Measurements from ENCODE around the gene SLC38A6. TPM values are rescaled to one million over a fixed set of nuclear protein-coding genes. Genes with fewer than 3 reads are reported as not detected.

SLC38A6 gene
- total RNA-seq, 3 donors from 2014 or later (not counting 1 experiment from before 2014, with no cell fraction given) = 7.1 to 11.0 (median 8.8) TPM

DNA sequence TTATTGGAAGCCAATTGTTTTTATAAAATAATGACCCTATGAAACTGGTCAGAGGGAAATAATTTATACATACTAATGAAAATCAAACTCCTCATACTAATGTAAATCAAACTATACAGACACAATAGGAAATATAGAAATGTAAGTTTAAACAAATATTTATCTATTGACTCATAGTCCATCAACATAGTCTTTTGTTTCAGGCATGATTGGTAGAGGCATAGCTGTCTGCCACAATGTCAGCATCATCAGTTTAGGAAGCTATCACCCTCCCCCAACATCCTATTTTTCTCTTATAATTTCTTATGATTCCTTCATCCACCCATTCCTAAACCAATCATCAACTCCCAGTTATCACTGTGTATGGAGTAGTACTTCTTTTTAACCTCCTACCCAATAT, 117.7 kb downstream of the SLC38A6 start:
- ATAC-seq = no peak
- no peaks in the 10 kb centered on the region for H3K4me1 Mint-ChIP-seq
- no peaks in the 10 kb centered on the region for H3K27me3 ChIP-seq (ENCODE audit: control insufficient read depth, insufficient read depth, low read length)

DNA sequence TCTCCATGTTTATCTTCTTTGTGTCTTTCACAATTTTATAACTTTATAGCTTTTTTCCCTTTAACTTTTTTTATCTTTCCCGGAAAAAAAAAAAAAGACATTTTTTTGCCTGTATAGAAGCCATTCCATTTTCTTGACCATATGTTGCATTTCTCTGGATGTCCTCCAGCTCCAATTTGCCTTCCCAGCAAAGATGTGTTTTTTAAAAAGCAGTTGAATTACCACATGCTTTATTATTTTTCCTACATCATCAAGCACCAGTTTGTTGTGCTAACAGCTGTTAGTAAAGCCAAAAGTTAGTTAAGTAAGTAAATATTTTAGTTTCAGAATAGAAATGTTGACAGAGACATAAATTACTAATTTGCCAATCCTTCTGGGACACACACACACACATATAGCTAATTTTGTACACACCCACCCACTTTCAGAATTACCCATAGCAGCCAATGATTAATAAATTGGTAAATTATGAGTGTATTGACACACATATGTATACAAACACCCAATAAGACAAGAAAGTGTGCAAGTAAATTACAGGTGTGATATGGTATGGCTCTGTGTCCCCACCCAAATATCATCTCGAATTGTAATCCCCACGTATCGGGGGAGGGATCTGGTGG, 118.3 kb downstream of the SLC38A6 start:
- H3K27ac Mint-ChIP-seq = no peak overlapping the region
- no peak for DNase-seq
- no peaks in the 10 kb centered on the region for H3K36me3 Mint-ChIP-seq
- H3K9me3 Mint-ChIP-seq = peaks cover 0 to 2% of the 10 kb centered on the region in 2 donors
- Histone ChIP-seq H3K4me1 (ENCODE audit: control insufficient read depth, insufficient read depth, low read length) (peaks cover 4% of the 10 kb centered on the region), H3K27me3 (ENCODE audit: control insufficient read depth, insufficient read depth, low read length) (no peaks in the 10 kb centered on the region), H3K9me3 (ENCODE audit: control insufficient read depth, insufficient read depth, low read length) (no peaks in the 10 kb centered on the region), H3K27ac (ENCODE audit: low read length) (no peak overlapping the region), H3K36me3 (ENCODE audit: control insufficient read depth, insufficient read depth, low read length) (no peaks in the 10 kb centered on the region), H3K4me3 (ENCODE audit: low read length) (no peak overlapping the region)
- no peaks in the 10 kb centered on the region for H3K4me1 Mint-ChIP-seq
- peaks cover 0 to 3% of the 10 kb centered on the region in 2 donors for H3K27me3 Mint-ChIP-seq (ENCODE audit: low read depth in 2 of 2)
- 75% methylated on average over 4 of the region's 4 CpGs for WGBS (ENCODE audit: insufficient coverage)
- no peak overlapping the region for H3K4me3 Mint-ChIP-seq
- TF ChIP-seq, protein P1, sequence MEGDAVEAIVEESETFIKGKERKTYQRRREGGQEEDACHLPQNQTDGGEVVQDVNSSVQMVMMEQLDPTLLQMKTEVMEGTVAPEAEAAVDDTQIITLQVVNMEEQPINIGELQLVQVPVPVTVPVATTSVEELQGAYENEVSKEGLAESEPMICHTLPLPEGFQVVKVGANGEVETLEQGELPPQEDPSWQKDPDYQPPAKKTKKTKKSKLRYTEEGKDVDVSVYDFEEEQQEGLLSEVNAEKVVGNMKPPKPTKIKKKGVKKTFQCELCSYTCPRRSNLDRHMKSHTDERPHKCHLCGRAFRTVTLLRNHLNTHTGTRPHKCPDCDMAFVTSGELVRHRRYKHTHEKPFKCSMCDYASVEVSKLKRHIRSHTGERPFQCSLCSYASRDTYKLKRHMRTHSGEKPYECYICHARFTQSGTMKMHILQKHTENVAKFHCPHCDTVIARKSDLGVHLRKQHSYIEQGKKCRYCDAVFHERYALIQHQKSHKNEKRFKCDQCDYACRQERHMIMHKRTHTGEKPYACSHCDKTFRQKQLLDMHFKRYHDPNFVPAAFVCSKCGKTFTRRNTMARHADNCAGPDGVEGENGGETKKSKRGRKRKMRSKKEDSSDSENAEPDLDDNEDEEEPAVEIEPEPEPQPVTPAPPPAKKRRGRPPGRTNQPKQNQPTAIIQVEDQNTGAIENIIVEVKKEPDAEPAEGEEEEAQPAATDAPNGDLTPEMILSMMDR (IDR thresholded peaks at IDR 0.05) = no peak
- intact Hi-C loops (cut with micrococcal nuclease) = no loop called here
- no peak for ATAC-seq

More for the DNA sequence above, 117.7 kb downstream of the SLC38A6 start:
- no peak overlapping the region for H3K4me3 Mint-ChIP-seq
- intact Hi-C loops (cut with micrococcal nuclease) = no loop called here
- H3K27ac Mint-ChIP-seq = no peak overlapping the region
- H3K36me3 Mint-ChIP-seq = no peaks in the 10 kb centered on the region
- DNase-seq = no peak
- Histone ChIP-seq H3K36me3 (ENCODE audit: control insufficient read depth, insufficient read depth, low read length) (no peaks in the 10 kb centered on the region), H3K4me1 (ENCODE audit: control insufficient read depth, insufficient read depth, low read length) (no peaks in the 10 kb centered on the region), H3K9me3 (ENCODE audit: control insufficient read depth, insufficient read depth, low read length) (no peaks in the 10 kb centered on the region), H3K4me3 (ENCODE audit: low read length) (no peak overlapping the region), H3K27ac (ENCODE audit: low read length) (no peak overlapping the region)
- peaks cover 0 to 2% of the 10 kb centered on the region in 2 donors for H3K9me3 Mint-ChIP-seq
- TF ChIP-seq, protein P1 (IDR thresholded peaks at IDR 0.05) = no peak
- H3K27me3 Mint-ChIP-seq (ENCODE audit: low read depth in 2 of 2) = peaks cover 0 to 3% of the 10 kb centered on the region in 2 donors

DNA sequence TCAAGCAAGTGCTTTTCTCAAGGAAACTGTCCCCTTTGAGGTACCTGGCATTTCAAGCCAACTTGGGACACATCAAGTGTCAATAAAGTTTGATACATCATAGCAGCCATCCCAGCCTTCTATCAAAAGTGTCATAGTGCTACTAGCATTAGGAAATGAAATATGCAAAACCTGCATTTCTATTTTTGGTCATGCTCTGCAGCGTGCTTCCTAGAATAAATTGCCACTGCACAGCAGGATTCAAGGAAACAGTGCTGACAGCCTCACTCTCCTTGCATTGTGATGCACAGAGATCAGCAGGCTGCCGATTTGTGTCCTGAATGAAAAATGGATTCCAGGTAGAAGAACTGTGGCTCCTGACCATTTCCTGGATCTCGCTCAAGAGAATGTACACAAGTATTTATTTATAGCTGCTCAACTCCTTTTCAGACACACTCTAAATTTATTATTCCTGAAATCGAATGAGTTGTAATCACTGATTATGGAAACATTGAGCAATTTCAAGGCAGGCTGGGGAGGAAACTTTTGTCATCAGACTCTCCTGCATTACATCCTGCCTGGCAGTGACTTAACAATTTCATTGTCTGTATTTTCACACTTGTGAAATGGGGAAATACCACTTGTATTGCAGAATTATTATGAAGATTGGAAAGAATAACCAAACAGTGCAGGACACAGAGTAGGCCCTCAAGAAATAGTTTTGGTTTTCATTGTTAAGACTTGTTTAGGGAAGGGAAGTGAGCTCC, 120.9 kb downstream of the SLC38A6 start:
- H3K27me3 ChIP-seq (ENCODE audit: control insufficient read depth, insufficient read depth, low read length) = no peaks in the 10 kb centered on the region
- no peaks in the 10 kb centered on the region for H3K9me3 ChIP-seq (ENCODE audit: control insufficient read depth, insufficient read depth, low read length)
- H3K36me3 ChIP-seq (ENCODE audit: control insufficient read depth, insufficient read depth, low read length) = no peaks in the 10 kb centered on the region
- intact Hi-C loops (cut with micrococcal nuclease) = no loop called here
- H3K4me3 ChIP-seq (ENCODE audit: low read length) = no peak overlapping the region
- WGBS (ENCODE audit: insufficient coverage) = 23% methylated on average over 3 of the region's 4 CpGs
- peaks cover 0 to under 1% of the 10 kb centered on the region in 2 donors for H3K9me3 Mint-ChIP-seq
- H3K27ac Mint-ChIP-seq = no peak overlapping the region
- no peaks in the 10 kb centered on the region for H3K27me3 Mint-ChIP-seq (ENCODE audit: low read depth in 2 of 2)
- no peak for ATAC-seq
- no peak overlapping the region for H3K4me3 Mint-ChIP-seq
- no peaks in the 10 kb centered on the region for H3K4me1 Mint-ChIP-seq
- DNase-seq = no peak
- H3K27ac ChIP-seq (ENCODE audit: low read length) = peak overlapping the region; percentile 37
- H3K4me1 ChIP-seq (ENCODE audit: control insufficient read depth, insufficient read depth, low read length) = peaks cover 4% of the 10 kb centered on the region
- no peaks in the 10 kb centered on the region for H3K36me3 Mint-ChIP-seq
- TF ChIP-seq, protein P1 (IDR thresholded peaks at IDR 0.05) = no peak

Other genes starting within 250 kb of the SLC38A6 start
- gene MNAT1, start 246.5 kb upstream of the SLC38A6 start, total RNA-seq = 10 to 100 TPM; 33.8 to 45.4 (median 34.0) TPM
- 1 to 10 TPM; 1.7 to 2.6 (median 1.9) TPM for gene TRMT5, start 166 bp upstream of the SLC38A6 start, total RNA-seq